Stimulated activated CD8-positive, alpha-beta memory T cell treated with anti-CD3 and anti-CD28 coated beads, Interleukin-4, amount 100 ng/mL, for 4 hours (primary cell): Measurements from ENCODE around the gene PPTC7.
A peak's percentile ranks its signal among the peaks of the same experiment; 100 is the strongest.
"Not testable (repeated sequence)": the region's sequence is repeated elsewhere in the genome, so short reads cannot be mapped to it uniquely, and the experiment has no call there.

Experiments used
- DNase-seq, 2 donors: peaks; one replicate each; pipeline ENCODE4 v3.0.0-alpha.2; 2020; ENCODE audit warnings: low read depth in 2 of 2, low spot score in 1 of 2

PPTC7 gene

GRCh38 chr12:110583137-110584059, at the start of gene PPTC7:
Gene PPTC7, minus strand, starts transcription at chr12:110583318. Its CDS starts 287 bp downstream, at chr12:110583031.
- peak; percentile 92 to 94 for DNase-seq

- no peak for DNase-seq
Observed at GRCh38 chr12:110627500-110628195, 44.5 kb upstream of the PPTC7 start.

- no peak for DNase-seq
Observed at GRCh38 chr12:110622582-110622981, 39.5 kb upstream of the PPTC7 start.

- DNase-seq, result no peak
Observed at GRCh38 chr12:110619534-110619953, 36.4 kb upstream of the PPTC7 start.

GRCh38 chr12:110616471-110617115, 33.5 kb upstream of the PPTC7 start:
- DNase-seq, result no peak

- no peak for DNase-seq
Observed at GRCh38 chr12:110615171-110615570, 32.1 kb upstream of the PPTC7 start.

GRCh38 chr12:110613771-110614684, 30.9 kb upstream of the PPTC7 start, which contains the start of gene TCTN1:
Gene TCTN1, plus strand, starts transcription at chr12:110614129. Its CDS starts 54 bp downstream, at chr12:110614183.
- peak; percentile 87 to 93 for DNase-seq

GRCh38 chr12:110613071-110613770, 30.1 kb upstream of the PPTC7 start:
- DNase-seq, result no peak

GRCh38 chr12:110606253-110606611, 23.1 kb upstream of the PPTC7 start:
- DNase-seq, result no peak

- not testable (repeated sequence) for DNase-seq
Observed at GRCh38 chr12:110602085-110602814, 19.1 kb upstream of the PPTC7 start.

- no peak for DNase-seq
Observed at GRCh38 chr12:110600254-110600653, 17.1 kb upstream of the PPTC7 start.

GRCh38 chr12:110599334-110599733, 16.2 kb upstream of the PPTC7 start:
- DNase-seq, result no peak

- DNase-seq, result no peak
Observed at GRCh38 chr12:110597885-110598284, 14.8 kb upstream of the PPTC7 start.

- DNase-seq, result not testable (repeated sequence)
Observed at GRCh38 chr12:110592919-110593318, 9.8 kb upstream of the PPTC7 start.

GRCh38 chr12:110592078-110592477, 9.0 kb upstream of the PPTC7 start:
- DNase-seq, result no peak

- no peak for DNase-seq
Observed at GRCh38 chr12:110591451-110592051, 8.4 kb upstream of the PPTC7 start.

GRCh38 chr12:110590806-110591326, 7.7 kb upstream of the PPTC7 start:
- no peak for DNase-seq

GRCh38 chr12:110590059-110590458, 6.9 kb upstream of the PPTC7 start:
- no peak for DNase-seq

- DNase-seq, result not testable (repeated sequence)
Observed at GRCh38 chr12:110587102-110587501, 4.0 kb upstream of the PPTC7 start.
